COLO668 (cell line): Measurements from ENCODE around the gene COMT.

ENCODE experiments used
- DNase-seq: peaks from one replicate; lab custom pipeline; 2025; ENCODE audit not compliant: unreplicated experiment; lab: John Stamatoyannopoulos, UW

Gene COMT

GRCh38 chr22:20009582-20010306 is 68.2 kb downstream of the COMT start:
- no peak for DNase-seq

DNA sequence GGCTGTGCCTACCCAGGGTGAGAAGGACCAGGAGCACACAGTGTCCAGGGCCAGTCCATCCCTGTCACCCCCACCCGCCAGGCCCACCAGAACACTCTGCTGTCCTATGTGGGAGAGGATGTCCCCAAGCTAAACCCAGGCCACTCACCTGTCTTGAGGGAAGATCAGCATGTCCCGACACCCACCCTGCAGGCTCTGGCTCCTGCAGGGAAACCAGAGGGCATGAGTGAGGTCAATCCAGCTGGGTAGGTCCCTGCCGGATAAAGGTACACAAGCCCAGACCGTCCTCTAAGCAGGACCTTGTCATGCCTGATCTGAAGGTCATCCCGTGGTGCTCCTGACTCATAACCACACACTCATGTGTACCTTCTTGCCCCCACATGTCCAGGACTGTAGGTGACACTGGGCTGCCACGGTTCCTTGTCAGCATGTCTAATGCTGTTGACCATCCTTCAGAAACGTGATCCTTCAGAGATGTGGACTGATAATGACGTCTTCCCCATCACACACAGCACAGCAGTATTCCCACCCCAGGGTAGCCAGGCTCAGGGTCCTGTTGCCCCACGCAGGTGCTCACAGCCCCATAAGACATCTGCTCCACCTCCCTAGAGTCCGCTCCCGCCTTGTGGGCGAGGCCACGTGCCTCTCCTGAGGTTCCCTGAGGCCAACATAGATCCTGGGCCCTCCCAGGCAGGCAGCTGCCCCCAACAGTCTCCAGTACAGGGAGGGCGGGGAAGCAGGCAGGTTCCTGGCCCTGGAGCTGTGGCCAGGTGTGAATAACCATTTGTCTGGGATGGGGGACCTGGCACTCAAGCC is 68.9 kb downstream of the COMT start:
- DNase-seq = no peak

DNA sequence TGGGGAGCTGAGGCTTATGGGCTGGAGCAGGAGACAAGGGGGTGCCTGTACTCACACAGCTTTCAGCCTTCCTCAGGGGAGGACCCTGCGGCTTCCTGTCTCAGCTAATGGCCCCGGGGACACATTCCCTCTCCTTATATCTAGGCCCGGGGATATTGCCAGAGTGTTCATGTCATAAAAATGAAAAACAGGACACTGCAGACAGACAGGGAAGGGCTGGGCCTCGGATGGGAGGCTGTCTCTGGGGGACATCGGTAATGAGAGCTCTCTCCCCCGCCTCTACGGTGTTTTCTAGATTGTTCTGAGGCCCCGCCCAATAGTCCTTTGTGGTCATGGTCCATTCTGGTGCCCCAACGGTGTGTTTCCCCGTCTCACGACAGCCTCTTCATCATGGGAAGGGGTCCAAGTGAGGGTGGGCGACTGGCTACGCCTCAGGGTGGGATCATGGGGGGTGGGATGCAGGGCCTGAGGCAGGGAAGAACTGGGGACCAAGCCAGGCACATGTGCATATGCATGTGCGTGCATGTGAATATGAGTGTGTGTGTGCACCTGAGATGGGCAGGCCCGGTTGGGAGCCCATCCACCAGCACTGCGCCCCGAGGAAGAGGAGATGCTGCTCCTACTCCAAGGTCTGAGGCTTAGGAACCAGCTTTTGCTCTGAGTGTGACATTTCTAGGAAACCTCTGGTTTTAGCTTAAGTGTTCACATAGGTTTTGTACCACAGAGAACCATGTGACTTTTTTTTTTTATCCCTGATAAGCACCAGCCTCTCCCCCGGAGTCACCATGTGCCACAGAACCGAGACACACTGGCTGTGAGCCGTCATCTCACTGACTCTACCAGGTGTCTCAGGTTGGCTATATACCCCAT is 69.8 kb downstream of the COMT start:
- no peak for DNase-seq

DNA sequence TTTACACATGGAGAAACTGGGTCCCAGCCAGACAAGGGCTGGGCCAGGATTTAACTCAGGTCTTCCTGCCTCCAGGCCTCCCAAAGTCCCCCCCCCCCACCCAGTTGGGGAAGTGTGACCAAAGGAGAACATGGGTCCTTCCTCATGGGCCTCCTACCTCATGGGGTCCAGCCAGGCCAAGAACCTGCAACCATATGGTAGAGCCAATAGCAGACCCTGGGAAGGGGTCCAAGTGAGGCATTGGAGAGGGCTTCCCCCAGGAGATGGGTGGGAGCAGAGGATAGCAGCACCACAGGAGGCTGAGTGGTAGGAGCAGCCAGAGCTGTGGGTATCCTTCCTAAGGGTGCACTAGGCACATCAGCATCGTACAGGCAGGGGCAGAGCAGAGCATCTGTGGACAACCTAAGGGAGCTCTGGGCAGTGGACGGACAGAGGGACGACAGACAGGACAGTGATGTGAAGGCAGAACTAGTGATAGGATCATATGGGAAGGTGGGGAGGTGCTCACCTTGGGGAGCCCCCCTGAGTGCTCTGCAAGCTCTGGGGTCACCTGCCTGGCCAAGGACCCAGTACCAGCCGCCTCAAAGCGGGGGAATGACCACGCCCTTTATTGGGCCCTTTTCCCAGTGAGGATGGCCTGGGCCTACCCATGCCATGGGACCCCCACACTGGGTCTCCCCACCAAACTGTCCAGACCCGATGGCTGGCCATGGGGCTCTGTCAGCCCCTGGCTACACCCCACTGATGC is 70.6 kb downstream of the COMT start:
- no peak for DNase-seq

DNA sequence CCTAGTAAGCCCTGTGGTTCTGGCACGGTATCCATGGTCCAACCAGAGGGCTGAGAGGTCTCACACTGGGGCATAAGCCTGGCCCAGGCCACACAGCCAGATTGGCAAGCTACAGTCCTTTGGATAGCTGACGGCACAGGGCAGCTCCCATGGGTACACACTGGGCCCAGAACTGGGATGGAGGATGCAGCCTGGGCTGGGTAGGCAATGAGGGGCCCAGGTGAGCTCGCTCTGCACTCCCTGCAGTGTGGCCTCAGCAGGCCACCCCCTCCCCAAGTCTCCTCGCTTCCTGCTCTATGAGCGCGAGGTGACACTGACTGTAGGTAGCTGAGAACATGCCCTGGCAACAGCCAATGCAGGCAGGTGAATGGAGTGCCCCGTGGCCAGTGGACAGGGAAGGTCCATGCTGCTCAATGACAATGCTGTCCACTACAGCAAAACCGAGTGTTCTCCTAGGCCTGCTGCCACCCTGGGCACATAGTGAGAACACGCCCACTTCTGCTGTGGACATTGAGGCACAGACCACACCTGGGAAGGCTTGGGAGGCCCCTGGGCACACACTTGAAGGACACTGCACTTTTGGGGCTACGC is 71.3 kb downstream of the COMT start:
- no peak for DNase-seq

GRCh38 chr22:20013382-20013871 is 71.9 kb downstream of the COMT start:
- DNase-seq = peak; percentile 34

GRCh38 chr22:20014526-20015186 is 73.1 kb downstream of the COMT start:
- DNase-seq = no peak

DNA sequence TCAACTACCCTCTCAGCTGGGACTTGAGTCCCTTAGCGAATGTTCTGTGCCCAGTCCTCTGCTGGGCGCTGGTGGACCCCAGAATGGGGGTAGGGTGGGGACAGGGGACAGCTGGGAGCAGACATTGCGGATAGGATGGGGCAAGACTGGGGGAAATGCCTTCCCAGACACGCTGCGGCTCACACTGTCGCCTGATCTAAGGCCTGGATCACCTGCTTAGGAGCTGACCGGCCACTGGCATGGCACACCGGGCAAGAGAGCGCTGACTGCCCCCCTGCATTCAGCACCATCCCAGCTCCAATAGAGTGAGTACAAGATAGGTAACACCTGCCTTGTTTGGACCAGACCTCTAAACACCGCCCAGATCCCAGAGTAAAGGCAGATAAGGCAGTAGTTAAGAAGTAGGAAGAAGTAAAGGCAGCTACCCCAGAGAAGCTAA is 73.6 kb downstream of the COMT start:
- no peak for DNase-seq

- peak; percentile 46 for DNase-seq
Measured at GRCh38 chr22:20015971-20016733, 74.6 kb downstream of the COMT start.

GRCh38 chr22:20016734-20017621 is 75.4 kb downstream of the COMT start, which contains the start of gene ARVCF:
Gene ARVCF (minus strand): TSS chr22:20016823. CDS start chr22:19990794, 26,029 bp downstream.
- DNase-seq = peak; percentile 94

- no peak for DNase-seq
Measured at GRCh38 chr22:20017622-20017958, 76.0 kb downstream of the COMT start.

DNA sequence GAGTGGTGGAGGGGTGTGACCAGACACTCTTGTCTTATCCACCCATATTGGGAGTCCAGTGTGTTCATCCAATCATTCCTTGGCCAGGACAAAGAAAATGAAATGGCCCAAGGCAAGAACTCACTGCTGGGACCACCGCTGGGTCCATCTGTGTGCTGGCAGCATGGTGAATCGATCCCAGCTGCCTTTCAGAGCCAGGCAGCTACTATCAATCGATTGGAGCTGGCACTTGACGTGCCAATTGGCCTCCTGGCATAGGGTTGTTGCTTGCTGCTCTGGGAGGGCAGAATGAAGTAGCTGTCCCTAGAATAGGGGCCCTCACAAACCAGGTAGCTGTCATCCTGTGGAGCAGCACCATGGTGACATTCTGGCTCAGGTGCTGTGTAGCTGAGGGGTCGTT is 76.4 kb downstream of the COMT start:
- no peak for DNase-seq
